ENCODE measurements around the gene PCSK5. TPM values are rescaled to one million over a fixed set of nuclear protein-coding genes. Genes with fewer than 3 reads are reported as not detected.

Gene PCSK5
- total RNA-seq, 2 experiments from 2014 or later = 14.4 to 15.2 TPM

DNA sequence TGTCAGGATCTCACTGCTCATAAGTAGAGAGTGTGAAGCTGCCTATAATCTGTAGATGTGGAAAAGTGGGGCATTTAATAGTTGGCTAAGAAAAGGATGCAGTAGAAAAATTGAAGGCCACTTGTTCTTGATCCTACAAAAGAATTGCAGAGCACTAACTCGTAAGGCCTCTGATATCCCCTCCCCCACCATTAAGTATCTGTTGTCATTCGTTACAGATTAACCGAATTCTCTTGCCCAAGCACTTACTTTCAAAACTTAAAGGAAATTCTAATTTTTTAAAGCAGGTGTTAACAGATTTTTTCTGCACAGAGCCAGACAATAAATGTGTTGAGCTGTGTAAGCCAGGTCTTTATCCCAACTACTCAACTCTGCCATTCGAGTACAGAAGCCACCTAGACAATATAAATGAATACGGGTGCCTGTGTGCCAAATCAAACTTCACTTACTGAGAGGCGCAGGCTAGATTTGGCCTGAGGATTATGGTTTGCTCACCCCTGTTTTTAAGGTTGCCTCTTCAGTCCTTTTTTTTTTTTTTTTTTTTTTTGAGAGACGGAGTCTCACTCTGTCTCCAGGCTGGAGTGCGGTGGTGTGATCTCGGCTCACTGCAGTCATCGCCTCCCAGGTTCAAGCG is 268.9 kb downstream of the PCSK5 start:
- DNase-seq = no peak
- Mint-ChIP-seq H3K4me3 (no peak overlapping the region), H3K36me3 (ENCODE audit: low read depth) (peaks cover 86% of the 10 kb centered on the region), H3K9me3 (no peaks in the 10 kb centered on the region), H3K27ac (no peak overlapping the region), H3K27me3 (no peaks in the 10 kb centered on the region), H3K4me1 (ENCODE audit: low read depth) (no peaks in the 10 kb centered on the region)
- Histone ChIP-seq H3K36me3 (ENCODE audit: insufficient read depth, low read length) (peaks cover 3% of the 10 kb centered on the region), H3K9me3 (ENCODE audit: control insufficient read depth in 1 of 2, insufficient read depth in 1 of 2, low read length in 2 of 2) (no peaks in the 10 kb centered on the region), H3K27me3 (ENCODE audit: control insufficient read depth in 1 of 2, insufficient read depth in 2 of 2, low read length in 2 of 2) (no peaks in the 10 kb centered on the region), H3K4me3 (ENCODE audit: low read length) (no peak overlapping the region), H3K4me1 (ENCODE audit: insufficient read depth, low read length) (no peaks in the 10 kb centered on the region), H3K27ac (ENCODE audit: low read depth in 1 of 2, low read length in 2 of 2) (no peak overlapping the region)
- ChIA-PET POLR2A (no interaction called here), CTCF (no interaction called here)
- intact Hi-C loops (cut with DNase I, micrococcal nuclease) = no loop called here
- TF ChIP-seq, protein P1, sequence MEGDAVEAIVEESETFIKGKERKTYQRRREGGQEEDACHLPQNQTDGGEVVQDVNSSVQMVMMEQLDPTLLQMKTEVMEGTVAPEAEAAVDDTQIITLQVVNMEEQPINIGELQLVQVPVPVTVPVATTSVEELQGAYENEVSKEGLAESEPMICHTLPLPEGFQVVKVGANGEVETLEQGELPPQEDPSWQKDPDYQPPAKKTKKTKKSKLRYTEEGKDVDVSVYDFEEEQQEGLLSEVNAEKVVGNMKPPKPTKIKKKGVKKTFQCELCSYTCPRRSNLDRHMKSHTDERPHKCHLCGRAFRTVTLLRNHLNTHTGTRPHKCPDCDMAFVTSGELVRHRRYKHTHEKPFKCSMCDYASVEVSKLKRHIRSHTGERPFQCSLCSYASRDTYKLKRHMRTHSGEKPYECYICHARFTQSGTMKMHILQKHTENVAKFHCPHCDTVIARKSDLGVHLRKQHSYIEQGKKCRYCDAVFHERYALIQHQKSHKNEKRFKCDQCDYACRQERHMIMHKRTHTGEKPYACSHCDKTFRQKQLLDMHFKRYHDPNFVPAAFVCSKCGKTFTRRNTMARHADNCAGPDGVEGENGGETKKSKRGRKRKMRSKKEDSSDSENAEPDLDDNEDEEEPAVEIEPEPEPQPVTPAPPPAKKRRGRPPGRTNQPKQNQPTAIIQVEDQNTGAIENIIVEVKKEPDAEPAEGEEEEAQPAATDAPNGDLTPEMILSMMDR (IDR thresholded peaks at IDR 0.05) = no peak
- ATAC-seq (ENCODE audit: poor library complexity) = no peak

DNA sequence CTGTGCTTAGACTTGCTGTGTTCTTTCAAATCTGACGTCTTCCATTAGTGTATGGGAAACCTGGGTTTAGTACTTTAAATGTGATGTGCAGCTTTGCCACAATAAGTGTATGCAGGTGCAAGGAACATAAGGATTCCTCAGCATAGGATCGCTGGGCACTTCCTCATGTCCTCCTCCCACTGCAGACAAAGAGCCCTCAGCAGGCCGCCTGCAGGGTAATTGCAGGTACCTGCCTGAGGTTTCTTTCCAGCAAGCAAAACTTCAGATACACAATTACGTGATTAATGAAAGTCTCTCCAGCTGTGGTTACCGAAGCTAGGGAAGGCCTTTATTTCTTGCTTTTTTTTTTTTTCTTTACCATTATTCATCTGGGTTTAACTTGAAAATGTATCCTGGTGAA is 270.6 kb downstream of the PCSK5 start:
- H3K9me3 ChIP-seq (ENCODE audit: control insufficient read depth in 1 of 2, insufficient read depth in 1 of 2, low read length in 2 of 2) = no peaks in the 10 kb centered on the region
- no peaks in the 10 kb centered on the region for H3K4me1 ChIP-seq (ENCODE audit: insufficient read depth, low read length)
- H3K4me3 ChIP-seq (ENCODE audit: low read length) = no peak overlapping the region
- ATAC-seq (ENCODE audit: poor library complexity) (no peak), DNase-seq (no peak)
- H3K36me3 ChIP-seq (ENCODE audit: insufficient read depth, low read length) = peaks cover 3% of the 10 kb centered on the region
- intact Hi-C loops (cut with DNase I, micrococcal nuclease) = loop anchor here (10.0 kb wide), 2 partner anchors 76 to 136 kb away; no protein-coding TSS in a partner anchor
- Mint-ChIP-seq H3K36me3 (ENCODE audit: low read depth) (peaks cover 83% of the 10 kb centered on the region), H3K4me1 (ENCODE audit: low read depth) (peaks cover 4% of the 10 kb centered on the region), H3K27me3 (no peaks in the 10 kb centered on the region), H3K4me3 (no peak overlapping the region), H3K27ac (no peak overlapping the region), H3K9me3 (no peaks in the 10 kb centered on the region)
- POLR2A ChIA-PET = no interaction called here
- no peak overlapping the region for H3K27ac ChIP-seq (ENCODE audit: low read depth in 1 of 2, low read length in 2 of 2)
- TF ChIP-seq, protein P1 (IDR thresholded peaks at IDR 0.05) = no peak
- CTCF ChIA-PET = no interaction called here
- no peaks in the 10 kb centered on the region for H3K27me3 ChIP-seq (ENCODE audit: control insufficient read depth in 1 of 2, insufficient read depth in 2 of 2, low read length in 2 of 2)

DNA sequence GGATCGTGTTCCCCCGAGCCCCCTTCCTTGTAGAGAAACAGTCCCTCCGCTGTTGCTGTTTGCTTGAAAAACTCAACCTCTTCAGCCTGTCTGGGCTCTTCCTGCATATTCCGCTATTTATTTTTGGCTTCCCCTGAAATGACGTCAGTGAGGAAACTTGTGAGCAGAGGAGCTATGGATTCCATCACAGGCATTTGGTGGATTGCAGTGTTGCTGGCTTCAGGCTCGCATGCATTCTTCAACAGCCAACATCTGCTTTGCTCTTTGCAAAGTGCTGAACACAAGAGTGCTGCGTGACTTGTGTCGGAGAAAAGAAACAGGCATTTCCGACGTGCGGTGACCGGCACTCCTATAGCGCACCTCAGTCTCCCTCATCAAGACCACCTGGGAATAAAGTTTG is 271.1 kb downstream of the PCSK5 start:
- ATAC-seq (ENCODE audit: poor library complexity) = no peak
- intact Hi-C loops (cut with DNase I, micrococcal nuclease) = loop anchor here (10.0 kb wide), 2 partner anchors 77 to 137 kb away; no protein-coding TSS in a partner anchor

More for the DNA sequence above, 271.1 kb downstream of the PCSK5 start:
- Histone ChIP-seq H3K4me1 (ENCODE audit: insufficient read depth, low read length) (no peaks in the 10 kb centered on the region), H3K36me3 (ENCODE audit: insufficient read depth, low read length) (peaks cover 3% of the 10 kb centered on the region), H3K4me3 (ENCODE audit: low read length) (no peak overlapping the region), H3K27ac (ENCODE audit: low read depth in 1 of 2, low read length in 2 of 2) (no peak overlapping the region), H3K9me3 (ENCODE audit: control insufficient read depth in 1 of 2, insufficient read depth in 1 of 2, low read length in 2 of 2) (no peaks in the 10 kb centered on the region), H3K27me3 (ENCODE audit: control insufficient read depth in 1 of 2, insufficient read depth in 2 of 2, low read length in 2 of 2) (no peaks in the 10 kb centered on the region)
- Mint-ChIP-seq H3K4me1 (ENCODE audit: low read depth) (peaks cover 7% of the 10 kb centered on the region), H3K27ac (no peak overlapping the region), H3K9me3 (no peaks in the 10 kb centered on the region), H3K4me3 (no peak overlapping the region), H3K36me3 (ENCODE audit: low read depth) (peaks cover 82% of the 10 kb centered on the region), H3K27me3 (no peaks in the 10 kb centered on the region)
- DNase-seq = no peak
- ChIA-PET POLR2A (no interaction called here), CTCF (no interaction called here)
- TF ChIP-seq, protein P1 (IDR thresholded peaks at IDR 0.05) = no peak

All from CD4-positive, alpha-beta T cell (primary cell).